HCT116 (cell line): ENCODE results near the gene OR10P1. TPM values are rescaled to one million over a fixed set of nuclear protein-coding genes. Genes with fewer than 3 reads are reported as not detected.

Experiments used
- ATAC-seq: fragments of 200-7000 bp; cut with Tn5 transposase; 2 replicates; pipeline ENCODE4 v1.9.1; 2020; ENCODE audit warnings: mild to moderate bottlenecking, moderate library complexity
- BruUV-seq: library from RNA; stranded (reverse); fragments of 400-500 nt; replicated peaks from 2 replicates; lab custom pipeline; 2021; lab: Mats Ljungman, UMichigan
- CTCF ChIA-PET: fragments of 300-600 bp; sonication (Branson Sonifier 250); formaldehyde crosslinking; loops from one replicate; lab custom pipeline; 2021; ENCODE audit warnings: antibody characterized with exemption; lab: Charles Lee
- POLR2A ChIA-PET: fragments of 300-600, 350-600 bp; sonication (Branson Sonifier 250); formaldehyde crosslinking; loops from one replicate; lab custom pipeline; 2021; ENCODE audit warnings: antibody characterized with exemption; lab: Charles Lee
- RAD21 ChIA-PET, 2 experiments: fragments of 300-600 bp; sonication (Branson Sonifier 250); formaldehyde crosslinking; loops; one replicate each; lab custom pipeline; 2023; ENCODE audit warnings: low total read pairs in 2 of 2; ENCODE audit not compliant: uncharacterized antibody in 2 of 2, unreplicated experiment in 2 of 2, low non-redundant PET in 1 of 2; lab: Charles Lee
- DNase-seq: peaks from one replicate; pipeline ENCODE4 v3.0.0-alpha.2; 2010; ENCODE audit warnings: low read depth, low spot score
- H2AFZ ChIP-seq: fragments of 200-600 bp; shearing (Covaris generic), sonication (generic); 2 replicates; pipeline ENCODE4 v1.6.1; 2017; ENCODE audit warnings: low read depth, mixed run types, mixed read lengths, antibody characterized with exemption, low read length; ENCODE audit not compliant: poor library complexity, severe bottlenecking
- H3K27ac ChIP-seq: 2 replicates; pipeline ENCODE4 v1.5.1; 2012; ENCODE audit warnings: low read depth, low read length
- H3K27me3 ChIP-seq: fragments of 200-600 bp; sonication (generic); 2 replicates; pipeline ENCODE4 v1.6.1; 2016; ENCODE audit warnings: mixed run types, low read length, mixed read lengths; ENCODE audit not compliant: insufficient read depth
- H3K36me3 ChIP-seq, 2 experiments: fragments of 200-500 bp in 1 of 2; fragments of 200-600 bp in 1 of 2; sonication (Bioruptor generic) in 1 of 2; sonication (generic) in 1 of 2; 2 replicates each; pipeline versions ENCODE4 v1.5.1 to v1.6.1; 2014 to 2016; ENCODE audit warnings: low read length in 2 of 2, inconsistent platforms in 1 of 2, mixed read lengths in 1 of 2, mixed run types in 1 of 2; ENCODE audit not compliant: insufficient read depth in 2 of 2, control insufficient read depth in 1 of 2
- H3K4me1 ChIP-seq, 2 experiments: fragments of 200-600 bp in 1 of 2; sonication (generic) in 1 of 2; 2 replicates each; pipeline versions ENCODE4 v1.5.1 to v1.6.1; 2012 to 2017; ENCODE audit warnings: low read length in 2 of 2, inconsistent platforms in 1 of 2, mild to moderate bottlenecking in 1 of 2, mixed read lengths in 1 of 2, mixed run types in 1 of 2, moderate library complexity in 1 of 2; ENCODE audit not compliant: insufficient read depth in 2 of 2, control insufficient read depth in 1 of 2
- H3K4me2 ChIP-seq: fragments of 200-600 bp; sonication (generic); 2 replicates; pipeline ENCODE4 v1.6.1; 2017; ENCODE audit warnings: mixed run types, low read length, mixed read lengths
- H3K4me3 ChIP-seq, 2 experiments: fragments of 200-600 bp in 1 of 2; sonication (generic) in 1 of 2; replicated peaks in 1 of 2; 2 replicates each; pipeline ENCODE4 v1.5.1; 2011 to 2016; ENCODE audit warnings: low read length in 2 of 2, control low read depth in 1 of 2, low read depth in 1 of 2, mild to moderate bottlenecking in 1 of 2, mixed read lengths in 1 of 2, mixed run types in 1 of 2
- H3K79me2 ChIP-seq: fragments of 200-600 bp; sonication (generic); 2 replicates; pipeline ENCODE4 v1.6.1; 2017; ENCODE audit warnings: mild to moderate bottlenecking, mixed run types, low read length, moderate library complexity, mixed read lengths; ENCODE audit not compliant: insufficient read depth
- H3K9ac ChIP-seq: fragments of 200-600 bp; sonication (generic); 2 replicates; pipeline ENCODE4 v1.6.1; 2016; ENCODE audit warnings: low read length, mixed read lengths
- H3K9me2 ChIP-seq: fragments of 200-600 bp; sonication (generic), shearing (Covaris generic); 2 replicates; pipeline ENCODE4 v1.6.1; 2017; ENCODE audit warnings: mixed run types, mild to moderate bottlenecking, moderate library complexity; ENCODE audit not compliant: insufficient read depth
- H3K9me3 ChIP-seq, 2 experiments: fragments of 200-500 bp in 1 of 2; fragments of 200-600 bp in 1 of 2; sonication (Bioruptor generic) in 1 of 2; sonication (generic) in 1 of 2; 2 replicates each; pipeline ENCODE4 v1.6.1; 2014 to 2017; ENCODE audit warnings: low read length in 2 of 2, mixed read lengths in 2 of 2, inconsistent platforms in 1 of 2, low read depth in 1 of 2, mild to moderate bottlenecking in 1 of 2, mixed run types in 1 of 2, moderate library complexity in 1 of 2; ENCODE audit not compliant: control insufficient read depth in 1 of 2, insufficient read depth in 1 of 2
- H4K20me1 ChIP-seq: fragments of 200-600 bp; sonication (generic), shearing (Covaris generic); 2 replicates; pipeline ENCODE4 v1.6.1; 2017; ENCODE audit warnings: mixed run types, mild to moderate bottlenecking, moderate library complexity; ENCODE audit not compliant: insufficient read depth
- CBX3 ChIP-seq: IDR thresholded peaks from 2 replicates; pipeline ENCODE4 v1.6.1; 2012; ENCODE audit warnings: low read depth
- EZH2phosphoT487 ChIP-seq: fragments of 200-600 bp; IDR thresholded peaks from 2 replicates; pipeline ENCODE4 v1.6.1; 2018; ENCODE audit warnings: antibody characterized with exemption, borderline replicate concordance
- FOSL1 ChIP-seq: IDR thresholded peaks from 2 replicates; pipeline ENCODE4 v1.6.1; 2012; ENCODE audit warnings: low read depth
- JUND ChIP-seq: IDR thresholded peaks from 2 replicates; pipeline ENCODE4 v1.6.1; 2012
- POLR2A ChIP-seq: IDR thresholded peaks from 2 replicates; pipeline ENCODE4 v1.7.0; 2011; ENCODE audit warnings: borderline replicate concordance; ENCODE audit not compliant: insufficient read depth, insufficient read length; ENCODE audit errors: extremely low read depth
- RAD21 ChIP-seq: IDR thresholded peaks from 2 replicates; pipeline ENCODE4 v1.6.1; 2012; ENCODE audit warnings: low read depth, mild to moderate bottlenecking
- SP1 ChIP-seq: IDR thresholded peaks from 2 replicates; pipeline ENCODE4 v1.6.1; 2012; ENCODE audit warnings: low read depth
- TCF7L2 ChIP-seq: IDR thresholded peaks from 2 replicates; pipeline ENCODE4 v1.7.0; 2011; ENCODE audit warnings: borderline replicate concordance, inconsistent platforms; ENCODE audit not compliant: insufficient read depth, insufficient read length; ENCODE audit errors: extremely low read depth
- ZFX ChIP-seq: fragments of 450-650 bp; IDR thresholded peaks from 2 replicates; pipeline ENCODE4 v1.6.1; 2017
- ZNF274 ChIP-seq: fragments of 200-500 bp; sonication (Bioruptor generic); IDR thresholded peaks from 2 replicates; pipeline ENCODE4 v1.6.1; 2014; ENCODE audit warnings: mild to moderate bottlenecking, low read depth, low read length, inconsistent platforms
- intact Hi-C: fragments of 100-400 bp; cut with micrococcal nuclease; formaldehyde crosslinking; loops from 2 replicates; pipeline ENCODE4 v1.10.0; 2022
- total RNA-seq: library from RNA; stranded (reverse); gene quantifications from one replicate; pipeline ENCODE4 v1.2.1, GENCODE V29; 2021; ENCODE audit not compliant: unreplicated experiment
- TF ChIP-seq, protein P1 (sequence below): IDR thresholded peaks from 2 replicates; pipeline ENCODE4 v1.6.1; 2012; ENCODE audit warnings: low read depth
- TF ChIP-seq, protein P2 (sequence below): IDR thresholded peaks from 2 replicates; pipeline ENCODE4 v1.6.1; 2011; ENCODE audit warnings: mild to moderate bottlenecking, low read length, moderate library complexity; ENCODE audit not compliant: insufficient replicate concordance; ENCODE audit errors: extremely low read depth
- TF ChIP-seq, protein P3 (sequence below), 3 experiments: fragments of 200-600 bp in 1 of 3; sonication (generic) in 1 of 3; IDR thresholded peaks in 2 of 3; conservative IDR thresholded peaks in 1 of 3; 2 replicates each; pipeline ENCODE4 v1.5.1; 2012 to 2017; ENCODE audit warnings: low read depth in 2 of 3, low read length in 2 of 3, antibody characterized with exemption in 1 of 3, borderline replicate concordance in 1 of 3, control low read depth in 1 of 3, mild to moderate bottlenecking in 1 of 3, mixed read lengths in 1 of 3, mixed run types in 1 of 3, moderate library complexity in 1 of 3; ENCODE audit not compliant: insufficient read depth in 1 of 3
- TF ChIP-seq, protein P4 (sequence below): IDR thresholded peaks from 2 replicates; pipeline ENCODE4 v1.6.1; 2012

OR10P1 gene
- total RNA-seq, 1 experiment from 2014 or later = not detected

DNA sequence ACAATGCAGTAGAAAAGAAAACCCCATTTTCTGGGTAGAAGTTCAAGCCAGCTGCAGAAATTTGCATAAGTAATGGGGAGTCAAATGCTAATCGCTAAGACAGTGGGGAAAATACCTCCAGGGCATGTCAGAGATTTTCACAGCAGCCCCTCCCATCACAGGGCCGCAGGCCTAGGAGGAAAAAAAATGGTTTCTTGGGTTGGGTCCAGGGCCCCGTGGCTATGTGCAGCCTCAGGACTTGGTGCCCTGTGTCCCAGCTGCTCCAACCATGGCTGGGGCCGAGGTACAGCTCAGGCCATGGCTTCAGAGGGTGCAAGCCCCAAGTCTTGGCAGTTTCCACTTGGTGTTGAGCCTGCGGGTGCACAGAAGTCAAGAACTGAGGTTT lies 14.6 kb downstream of the OR10P1 start:
- Histone ChIP-seq H3K9me2 (no peaks in the 10 kb centered on the region), H3K27me3 (no peaks in the 10 kb centered on the region), H3K9me3 (no peaks in the 10 kb centered on the region), H2AFZ (no peak overlapping the region), H3K36me3 (no peaks in the 10 kb centered on the region), H3K4me2 (no peak overlapping the region), H3K4me1 (peaks cover 0 to 8% of the 10 kb centered on the region in 2 experiments; a peak in 2 of 4 replicates), H3K27ac (no peak overlapping the region), H3K9ac (no peak overlapping the region), H3K4me3 (no peak overlapping the region), H3K79me2 (no peaks in the 10 kb centered on the region), H4K20me1 (no peaks in the 10 kb centered on the region)
- POLR2A ChIA-PET = no interaction called here
- no peak for DNase-seq
- no peak for ATAC-seq
- intact Hi-C loops = loop anchor here (10.0 kb wide), 1 partner anchor 144 kb away; no protein-coding TSS in a partner anchor
- TF ChIP-seq JUND (no peak), EZH2phosphoT487 (no peak), FOSL1 (no peak), ZNF274 (no peak), RAD21 (no peak), ZFX (no peak), POLR2A (no peak), TCF7L2 (no peak), CBX3 (no peak), SP1 (no peak)
- TF ChIP-seq, protein P1, sequence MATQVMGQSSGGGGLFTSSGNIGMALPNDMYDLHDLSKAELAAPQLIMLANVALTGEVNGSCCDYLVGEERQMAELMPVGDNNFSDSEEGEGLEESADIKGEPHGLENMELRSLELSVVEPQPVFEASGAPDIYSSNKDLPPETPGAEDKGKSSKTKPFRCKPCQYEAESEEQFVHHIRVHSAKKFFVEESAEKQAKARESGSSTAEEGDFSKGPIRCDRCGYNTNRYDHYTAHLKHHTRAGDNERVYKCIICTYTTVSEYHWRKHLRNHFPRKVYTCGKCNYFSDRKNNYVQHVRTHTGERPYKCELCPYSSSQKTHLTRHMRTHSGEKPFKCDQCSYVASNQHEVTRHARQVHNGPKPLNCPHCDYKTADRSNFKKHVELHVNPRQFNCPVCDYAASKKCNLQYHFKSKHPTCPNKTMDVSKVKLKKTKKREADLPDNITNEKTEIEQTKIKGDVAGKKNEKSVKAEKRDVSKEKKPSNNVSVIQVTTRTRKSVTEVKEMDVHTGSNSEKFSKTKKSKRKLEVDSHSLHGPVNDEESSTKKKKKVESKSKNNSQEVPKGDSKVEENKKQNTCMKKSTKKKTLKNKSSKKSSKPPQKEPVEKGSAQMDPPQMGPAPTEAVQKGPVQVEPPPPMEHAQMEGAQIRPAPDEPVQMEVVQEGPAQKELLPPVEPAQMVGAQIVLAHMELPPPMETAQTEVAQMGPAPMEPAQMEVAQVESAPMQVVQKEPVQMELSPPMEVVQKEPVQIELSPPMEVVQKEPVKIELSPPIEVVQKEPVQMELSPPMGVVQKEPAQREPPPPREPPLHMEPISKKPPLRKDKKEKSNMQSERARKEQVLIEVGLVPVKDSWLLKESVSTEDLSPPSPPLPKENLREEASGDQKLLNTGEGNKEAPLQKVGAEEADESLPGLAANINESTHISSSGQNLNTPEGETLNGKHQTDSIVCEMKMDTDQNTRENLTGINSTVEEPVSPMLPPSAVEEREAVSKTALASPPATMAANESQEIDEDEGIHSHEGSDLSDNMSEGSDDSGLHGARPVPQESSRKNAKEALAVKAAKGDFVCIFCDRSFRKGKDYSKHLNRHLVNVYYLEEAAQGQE = no peak
- TF ChIP-seq, protein P2, sequence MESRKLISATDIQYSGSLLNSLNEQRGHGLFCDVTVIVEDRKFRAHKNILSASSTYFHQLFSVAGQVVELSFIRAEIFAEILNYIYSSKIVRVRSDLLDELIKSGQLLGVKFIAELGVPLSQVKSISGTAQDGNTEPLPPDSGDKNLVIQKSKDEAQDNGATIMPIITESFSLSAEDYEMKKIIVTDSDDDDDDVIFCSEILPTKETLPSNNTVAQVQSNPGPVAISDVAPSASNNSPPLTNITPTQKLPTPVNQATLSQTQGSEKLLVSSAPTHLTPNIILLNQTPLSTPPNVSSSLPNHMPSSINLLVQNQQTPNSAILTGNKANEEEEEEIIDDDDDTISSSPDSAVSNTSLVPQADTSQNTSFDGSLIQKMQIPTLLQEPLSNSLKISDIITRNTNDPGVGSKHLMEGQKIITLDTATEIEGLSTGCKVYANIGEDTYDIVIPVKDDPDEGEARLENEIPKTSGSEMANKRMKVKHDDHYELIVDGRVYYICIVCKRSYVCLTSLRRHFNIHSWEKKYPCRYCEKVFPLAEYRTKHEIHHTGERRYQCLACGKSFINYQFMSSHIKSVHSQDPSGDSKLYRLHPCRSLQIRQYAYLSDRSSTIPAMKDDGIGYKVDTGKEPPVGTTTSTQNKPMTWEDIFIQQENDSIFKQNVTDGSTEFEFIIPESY = no peak
- TF ChIP-seq, protein P3, sequence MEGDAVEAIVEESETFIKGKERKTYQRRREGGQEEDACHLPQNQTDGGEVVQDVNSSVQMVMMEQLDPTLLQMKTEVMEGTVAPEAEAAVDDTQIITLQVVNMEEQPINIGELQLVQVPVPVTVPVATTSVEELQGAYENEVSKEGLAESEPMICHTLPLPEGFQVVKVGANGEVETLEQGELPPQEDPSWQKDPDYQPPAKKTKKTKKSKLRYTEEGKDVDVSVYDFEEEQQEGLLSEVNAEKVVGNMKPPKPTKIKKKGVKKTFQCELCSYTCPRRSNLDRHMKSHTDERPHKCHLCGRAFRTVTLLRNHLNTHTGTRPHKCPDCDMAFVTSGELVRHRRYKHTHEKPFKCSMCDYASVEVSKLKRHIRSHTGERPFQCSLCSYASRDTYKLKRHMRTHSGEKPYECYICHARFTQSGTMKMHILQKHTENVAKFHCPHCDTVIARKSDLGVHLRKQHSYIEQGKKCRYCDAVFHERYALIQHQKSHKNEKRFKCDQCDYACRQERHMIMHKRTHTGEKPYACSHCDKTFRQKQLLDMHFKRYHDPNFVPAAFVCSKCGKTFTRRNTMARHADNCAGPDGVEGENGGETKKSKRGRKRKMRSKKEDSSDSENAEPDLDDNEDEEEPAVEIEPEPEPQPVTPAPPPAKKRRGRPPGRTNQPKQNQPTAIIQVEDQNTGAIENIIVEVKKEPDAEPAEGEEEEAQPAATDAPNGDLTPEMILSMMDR (IDR thresholded peaks at IDR 0.05 in 2 of 3, conservative IDR thresholded peaks at IDR 0.05 in 1 of 3; ENCODE audit: borderline replicate concordance in 1 of 3, insufficient read depth in 1 of 3, low read depth in 2 of 3, low read length in 2 of 3) = no peak
- TF ChIP-seq, protein P4, sequence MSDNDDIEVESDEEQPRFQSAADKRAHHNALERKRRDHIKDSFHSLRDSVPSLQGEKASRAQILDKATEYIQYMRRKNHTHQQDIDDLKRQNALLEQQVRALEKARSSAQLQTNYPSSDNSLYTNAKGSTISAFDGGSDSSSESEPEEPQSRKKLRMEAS = no peak
- CTCF ChIA-PET = no interaction called here
- RAD21 ChIA-PET = no interaction called here
- no TSS peak for BruUV-seq
